Gastrocnemius medialis (tissue), 4 donors: ENCODE data around the gene LCN2.

Source experiments
- CTCF ChIP-seq, 5 experiments: fragments of 450-650 bp in 3 of 5; fragments of 200-600 bp in 2 of 5; sonication (generic) in 2 of 5; IDR thresholded peaks in 4 of 5; conservative IDR thresholded peaks in 1 of 5; 1 replicate in 4 of 5; 2 replicates in 1 of 5; pipeline ENCODE4 v1.5.1; 2016 to 2019; ENCODE audit warnings: antibody characterized with exemption in 5 of 5, mild to moderate bottlenecking in 3 of 5, moderate library complexity in 3 of 5
- POLR2A ChIP-seq, 2 donors: fragments of 450-650 bp; IDR thresholded peaks; one replicate each; pipeline ENCODE4 v1.6.1; 2017; ENCODE audit warnings: antibody characterized with exemption in 2 of 2, mild to moderate bottlenecking in 2 of 2, moderate library complexity in 2 of 2

GRCh38 chr9:128142061-128142460 is 7.2 kb upstream of the LCN2 start:
- TF ChIP-seq POLR2A (IDR thresholded peaks at IDR 0.05) (no peak), CTCF (IDR thresholded peaks at IDR 0.05 in 4 of 5, conservative IDR thresholded peaks at IDR 0.05 in 1 of 5) (no peak)
